Measurements from ENCODE around the gene DACH1. TPM values are rescaled to one million over a fixed set of nuclear protein-coding genes. Genes with fewer than 3 reads are reported as not detected.

The DACH1 gene
- polyA plus RNA-seq, 1 donor from 2014 or later, result not detected

DNA sequence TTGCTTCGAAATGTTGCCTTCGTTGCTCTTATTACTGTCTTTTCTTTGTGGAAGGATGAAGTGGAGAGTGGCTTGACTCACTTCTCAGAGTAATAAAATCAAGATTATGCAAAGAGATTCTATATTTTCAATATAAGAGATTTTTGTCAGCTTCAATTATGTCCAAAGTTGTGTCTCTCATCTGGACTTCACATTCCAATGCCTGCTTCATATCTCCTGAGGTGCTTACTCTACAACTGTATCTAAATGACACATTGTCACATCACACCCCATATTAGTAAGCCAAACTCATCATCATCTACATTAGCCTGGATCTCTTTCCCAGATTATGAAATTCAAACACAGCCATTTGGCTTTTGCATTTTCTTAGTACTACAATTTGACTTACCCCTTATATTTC is 409.4 kb downstream of the DACH1 start:
- H3K27ac Mint-ChIP-seq, result no peak overlapping the region
- peaks cover 0 to 1% (median 0%) of the 10 kb centered on the region in 3 donors for H3K4me1 Mint-ChIP-seq
- H3K9me3 Mint-ChIP-seq, result no peaks in the 10 kb centered on the region
- H3K27me3 Mint-ChIP-seq, result no peaks in the 10 kb centered on the region
- no peak overlapping the region for H3K4me3 Mint-ChIP-seq
- no peaks in the 10 kb centered on the region for H3K36me3 Mint-ChIP-seq

GRCh38 chr13:71456136-71456535 is 410.9 kb downstream of the DACH1 start:
- no peaks in the 10 kb centered on the region for H3K36me3 Mint-ChIP-seq

GRCh38 chr13:71454509-71454908 is 412.5 kb downstream of the DACH1 start:
- Mint-ChIP-seq H3K4me3 (no peak overlapping the region), H3K27me3 (no peaks in the 10 kb centered on the region), H3K4me1 (no peaks in the 10 kb centered on the region), H3K27ac (no peak overlapping the region), H3K9me3 (peaks cover 0 to 4% (median 0%) of the 10 kb centered on the region in 3 donors), H3K36me3 (no peaks in the 10 kb centered on the region)

More at GRCh38 chr13:71456136-71456535, 410.9 kb downstream of the DACH1 start:
- Mint-ChIP-seq H3K4me1 (peaks cover 0 to 1% (median 0%) of the 10 kb centered on the region in 3 donors), H3K4me3 (no peak overlapping the region), H3K9me3 (no peaks in the 10 kb centered on the region), H3K27me3 (no peaks in the 10 kb centered on the region), H3K27ac (no peak overlapping the region)

DNA sequence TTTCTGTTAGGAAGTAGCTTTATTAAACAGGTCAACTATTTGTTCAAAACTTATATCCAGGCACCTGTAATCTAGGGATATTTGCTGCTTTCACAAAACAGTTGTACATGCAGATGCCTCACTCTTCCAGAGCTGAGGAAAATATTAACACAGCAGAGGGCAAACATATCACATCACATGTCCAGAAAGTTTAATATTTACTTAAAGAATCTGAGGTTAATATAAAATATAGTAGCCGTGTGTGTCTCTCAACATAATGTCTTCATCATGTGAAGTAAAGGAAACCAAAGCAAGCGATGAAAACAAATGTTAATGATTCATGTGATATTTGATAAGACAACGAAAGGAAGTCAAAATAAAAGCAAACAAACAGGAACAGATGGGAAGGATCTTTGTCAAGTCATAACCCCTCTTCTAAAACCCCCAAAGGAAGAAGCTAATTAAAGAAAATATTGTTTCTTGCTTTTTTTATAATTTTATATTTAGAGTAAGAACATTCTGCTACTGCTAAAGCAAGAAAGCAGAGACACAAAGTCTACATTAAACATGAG is 418.8 kb downstream of the DACH1 start:
- H3K9me3 Mint-ChIP-seq, result peaks cover 1 to 8% (median 3%) of the 10 kb centered on the region in 3 donors
- no peak overlapping the region for H3K27ac Mint-ChIP-seq
- H3K27me3 Mint-ChIP-seq, result no peaks in the 10 kb centered on the region
- no peaks in the 10 kb centered on the region for H3K4me1 Mint-ChIP-seq
- H3K4me3 Mint-ChIP-seq, result no peak overlapping the region
- no peaks in the 10 kb centered on the region for H3K36me3 Mint-ChIP-seq

- no peak overlapping the region for H3K27ac Mint-ChIP-seq
- no peak overlapping the region for H3K4me3 Mint-ChIP-seq
- no peaks in the 10 kb centered on the region for H3K27me3 Mint-ChIP-seq
- peaks cover 1 to 5% (median 3%) of the 10 kb centered on the region in 3 donors for H3K9me3 Mint-ChIP-seq
- H3K4me1 Mint-ChIP-seq, result no peaks in the 10 kb centered on the region
- no peaks in the 10 kb centered on the region for H3K36me3 Mint-ChIP-seq
Observed at GRCh38 chr13:71437704-71438103, 429.3 kb downstream of the DACH1 start.

DNA sequence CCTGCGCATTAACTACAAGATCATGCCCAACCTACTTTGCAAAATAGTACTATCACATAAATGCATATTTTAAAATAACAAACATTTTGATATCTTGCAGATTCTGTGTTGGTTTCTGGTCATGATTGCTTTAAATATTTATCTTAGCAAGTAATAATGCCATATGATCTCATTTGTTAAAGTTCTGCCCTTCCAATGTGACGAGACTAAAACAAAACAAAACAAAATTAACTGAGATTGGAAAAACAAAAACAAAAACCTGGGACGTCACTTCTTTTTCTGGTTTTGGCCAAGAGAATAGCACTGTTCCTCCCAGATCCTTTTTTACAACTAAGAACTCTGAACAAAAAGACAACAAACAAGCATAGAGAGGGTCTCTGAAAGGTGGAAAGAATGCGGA is 436.3 kb downstream of the DACH1 start:
- H3K27ac Mint-ChIP-seq, result no peak overlapping the region
- peaks cover 0 to 9% (median 6%) of the 10 kb centered on the region in 3 donors for H3K9me3 Mint-ChIP-seq
- H3K36me3 Mint-ChIP-seq, result no peaks in the 10 kb centered on the region
- H3K4me3 Mint-ChIP-seq, result no peak overlapping the region
- no peaks in the 10 kb centered on the region for H3K27me3 Mint-ChIP-seq
- no peaks in the 10 kb centered on the region for H3K4me1 Mint-ChIP-seq

- peaks cover 2 to 28% (median 6%) of the 10 kb centered on the region in 3 donors for H3K9me3 Mint-ChIP-seq
- H3K4me1 Mint-ChIP-seq, result no peaks in the 10 kb centered on the region
- no peaks in the 10 kb centered on the region for H3K27me3 Mint-ChIP-seq
Observed at GRCh38 chr13:71417205-71417604, 449.8 kb downstream of the DACH1 start.

DNA sequence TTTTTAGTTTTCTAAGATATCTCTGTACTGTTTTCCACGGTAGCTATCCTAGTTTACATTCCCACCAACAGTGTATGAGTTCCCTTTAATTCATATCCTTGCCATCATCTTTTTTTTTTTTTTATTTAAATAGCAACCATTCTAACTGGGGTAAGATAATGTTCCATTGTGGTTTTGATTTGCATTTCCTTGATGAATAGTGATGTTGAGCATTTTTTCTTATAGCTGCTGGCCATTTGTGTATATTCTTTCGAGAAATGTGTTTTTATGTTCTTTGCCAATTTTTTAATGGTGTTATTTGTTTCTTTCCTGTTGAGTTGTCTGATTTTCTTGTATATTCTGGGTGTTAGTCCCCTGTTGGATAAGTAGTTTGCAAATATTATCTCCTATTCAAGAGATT is 454.8 kb downstream of the DACH1 start:
- H3K27ac Mint-ChIP-seq, result no peak overlapping the region
- H3K9me3 Mint-ChIP-seq, result peaks cover 2 to 8% (median 3%) of the 10 kb centered on the region in 3 donors
- no peaks in the 10 kb centered on the region for H3K4me1 Mint-ChIP-seq
- H3K36me3 Mint-ChIP-seq, result no peaks in the 10 kb centered on the region
- H3K27me3 Mint-ChIP-seq, result no peaks in the 10 kb centered on the region
- no peak overlapping the region for H3K4me3 Mint-ChIP-seq

More at GRCh38 chr13:71417205-71417604, 449.8 kb downstream of the DACH1 start:
- Mint-ChIP-seq H3K27ac (no peak overlapping the region), H3K36me3 (no peaks in the 10 kb centered on the region), H3K4me3 (no peak overlapping the region)

DNA sequence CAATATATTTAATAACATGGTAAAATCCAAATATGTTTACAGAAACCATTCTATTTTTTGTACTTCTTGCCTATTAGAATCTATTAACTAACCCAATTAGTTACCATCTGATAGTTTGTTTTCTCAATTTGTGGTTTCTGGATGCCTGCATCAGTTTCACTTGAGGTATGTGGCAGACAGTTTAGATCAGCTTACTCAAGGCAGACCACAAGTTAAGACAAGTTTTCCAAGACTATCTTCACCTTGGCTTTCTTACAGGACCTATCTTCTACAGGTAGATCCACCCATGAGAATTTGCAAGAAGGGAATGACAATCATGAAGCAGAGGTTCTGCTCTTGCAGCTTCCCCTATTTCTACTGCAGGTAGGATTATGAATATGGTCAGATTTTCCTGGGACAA is 458.6 kb downstream of the DACH1 start:
- Mint-ChIP-seq H3K36me3 (no peaks in the 10 kb centered on the region), H3K27me3 (no peaks in the 10 kb centered on the region), H3K4me3 (no peak overlapping the region), H3K27ac (no peak overlapping the region), H3K4me1 (no peaks in the 10 kb centered on the region), H3K9me3 (peaks cover 3 to 6% (median 3%) of the 10 kb centered on the region in 3 donors)

DNA sequence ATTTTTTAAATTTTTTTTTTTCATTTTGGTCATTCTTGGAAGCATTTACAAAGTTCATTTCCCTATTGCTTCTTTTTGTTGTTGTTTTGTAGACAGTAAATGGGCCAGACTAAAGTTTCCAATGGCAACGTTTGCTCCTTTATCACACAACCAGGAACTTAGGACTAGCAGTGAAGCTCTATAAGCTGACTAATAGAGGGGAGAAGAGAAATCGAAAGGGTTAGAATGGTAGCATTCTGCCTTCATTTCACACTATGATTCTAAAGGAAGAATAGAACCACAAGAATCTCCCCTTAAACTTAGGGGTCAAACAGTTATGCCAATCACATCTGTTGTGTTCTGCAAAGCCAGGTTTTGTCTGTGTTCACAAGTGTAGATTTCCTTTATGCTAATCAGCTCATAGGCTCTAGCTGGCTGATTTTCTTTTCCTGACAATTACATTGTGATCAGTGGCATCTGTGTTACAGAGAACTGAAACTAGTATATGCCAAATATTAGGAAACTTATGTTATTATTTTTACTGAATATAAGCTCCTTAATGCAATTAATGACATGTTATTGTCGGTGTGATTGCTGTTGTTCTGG is 467.3 kb downstream of the DACH1 start:
- no peaks in the 10 kb centered on the region for H3K36me3 Mint-ChIP-seq
- no peaks in the 10 kb centered on the region for H3K27me3 Mint-ChIP-seq
- no peaks in the 10 kb centered on the region for H3K4me1 Mint-ChIP-seq
- no peak overlapping the region for H3K4me3 Mint-ChIP-seq
- no peak overlapping the region for H3K27ac Mint-ChIP-seq
- peaks cover 0 to 4% (median 2%) of the 10 kb centered on the region in 3 donors for H3K9me3 Mint-ChIP-seq

GRCh38 chr13:71396149-71396548 is 470.9 kb downstream of the DACH1 start:
- Mint-ChIP-seq H3K36me3 (no peaks in the 10 kb centered on the region), H3K9me3 (peaks cover 0 to 4% (median 4%) of the 10 kb centered on the region in 3 donors), H3K4me3 (no peak overlapping the region), H3K27ac (no peak overlapping the region), H3K4me1 (no peaks in the 10 kb centered on the region), H3K27me3 (no peaks in the 10 kb centered on the region)

- no peak overlapping the region for H3K4me3 Mint-ChIP-seq
- H3K9me3 Mint-ChIP-seq, result peaks cover 3 to 4% (median 4%) of the 10 kb centered on the region in 3 donors
- H3K4me1 Mint-ChIP-seq, result no peaks in the 10 kb centered on the region
- no peaks in the 10 kb centered on the region for H3K27me3 Mint-ChIP-seq
- H3K27ac Mint-ChIP-seq, result peak overlapping the region in 1 of 3 donors; percentile 88
- no peaks in the 10 kb centered on the region for H3K36me3 Mint-ChIP-seq
Observed at GRCh38 chr13:71395053-71395452, 472.0 kb downstream of the DACH1 start.

- Mint-ChIP-seq H3K36me3 (no peaks in the 10 kb centered on the region), H3K4me3 (no peak overlapping the region), H3K27ac (no peak overlapping the region), H3K27me3 (no peaks in the 10 kb centered on the region), H3K4me1 (no peaks in the 10 kb centered on the region), H3K9me3 (peaks cover 3 to 4% (median 4%) of the 10 kb centered on the region in 3 donors)
Observed at GRCh38 chr13:71394176-71394575, 472.8 kb downstream of the DACH1 start.
